Upper lobe of left lung (tissue), 6 donors: Measurements from ENCODE around the gene ATRNL1. TPM values are rescaled to one million over a fixed set of nuclear protein-coding genes. Genes with fewer than 3 reads are reported as not detected.
"Not testable (repeated sequence)": the region's sequence is repeated elsewhere in the genome, so short reads cannot be mapped to it uniquely, and the experiment has no call there.

Experiments
- ATAC-seq, 2 donors: fragments of 200-7000 bp; cut with Tn5 transposase; one replicate each; pipeline ENCODE4 v1.9.1; 2022; ENCODE audit warnings: mild to moderate bottlenecking in 2 of 2, moderate library complexity in 2 of 2; ENCODE audit not compliant: low FRiP score in 2 of 2
- DNase-seq, 2 donors: peaks; one replicate each; pipeline ENCODE4 v3.0.0-alpha.2; 2019 to 2020
- H3K27ac ChIP-seq, 4 donors: fragments of 200-600 bp; sonication (generic); one replicate each; pipeline ENCODE4 v1.5.1; 2016 to 2019
- H3K27me3 ChIP-seq, 4 donors: fragments of 200-600 bp; sonication (generic); one replicate each; pipeline ENCODE4 v1.5.1; 2017 to 2019
- H3K36me3 ChIP-seq, 4 donors: fragments of 200-600 bp; sonication (generic); one replicate each; pipeline ENCODE4 v1.5.1; 2016 to 2019
- H3K4me1 ChIP-seq, 4 donors: fragments of 200-600 bp; sonication (generic); one replicate each; pipeline ENCODE4 v1.5.1; 2018 to 2019
- H3K4me3 ChIP-seq, 4 donors: fragments of 200-600 bp; sonication (generic); one replicate each; pipeline ENCODE4 v1.5.1; 2017 to 2019; ENCODE audit warnings: mild to moderate bottlenecking in 2 of 4, moderate library complexity in 1 of 4
- H3K9me3 ChIP-seq, 4 donors: fragments of 200-600 bp; sonication (generic); one replicate each; pipeline ENCODE4 v1.5.1; 2018 to 2019
- EP300 ChIP-seq, 4 donors: sonication (generic); formaldehyde crosslinking; IDR thresholded peaks; one replicate each; pipeline ENCODE4 v1.5.1; 2017; ENCODE audit warnings: antibody characterized with exemption in 4 of 4, control low read depth in 2 of 4
- POLR2A ChIP-seq, 4 donors: fragments of 450-650 bp; IDR thresholded peaks; one replicate each; pipeline ENCODE4 v1.5.1; 2016 to 2017; ENCODE audit warnings: antibody characterized with exemption in 4 of 4, mild to moderate bottlenecking in 2 of 4
- POLR2AphosphoS5 ChIP-seq, 2 donors: sonication (generic); formaldehyde crosslinking; IDR thresholded peaks; one replicate each; pipeline ENCODE4 v1.5.1; 2017; ENCODE audit warnings: antibody characterized with exemption in 2 of 2
- WGBS, 2 donors: methylation state at CpG; one replicate each; pipeline ENCODE4 v1.1.5; 2017 to 2018; 5-methylcytosine and 5-hydroxymethylcytosine counted together
- total RNA-seq, 6 donors: library from RNA; depleted of rRNA in 4 of 6; stranded (reverse); fragments of >200 nt in 4 of 6; gene quantifications; one replicate each; pipeline versions ENCODE4 v1.1.0 to v1.2.1, GENCODE V29; 2016 to 2021
- TF ChIP-seq, protein P1 (sequence below), 6 experiments: fragments of 450-650 bp in 4 of 6; fragments of 200-600 bp in 2 of 6; sonication (generic) in 2 of 6; IDR thresholded peaks; one replicate each; pipeline ENCODE4 v1.5.1; 2016 to 2019; ENCODE audit warnings: antibody characterized with exemption in 6 of 6
- donor health status: DM: no; HTN: no; CAD: no; lungs with moderate emphysema.
- donor health status: DM: no; HTN: yes; CAD: no; lungs with severe emphysema.

Gene ATRNL1
- total RNA-seq, 6 donors from 2014 or later: 0.11 to 1.0 (median 0.39) TPM

DNA sequence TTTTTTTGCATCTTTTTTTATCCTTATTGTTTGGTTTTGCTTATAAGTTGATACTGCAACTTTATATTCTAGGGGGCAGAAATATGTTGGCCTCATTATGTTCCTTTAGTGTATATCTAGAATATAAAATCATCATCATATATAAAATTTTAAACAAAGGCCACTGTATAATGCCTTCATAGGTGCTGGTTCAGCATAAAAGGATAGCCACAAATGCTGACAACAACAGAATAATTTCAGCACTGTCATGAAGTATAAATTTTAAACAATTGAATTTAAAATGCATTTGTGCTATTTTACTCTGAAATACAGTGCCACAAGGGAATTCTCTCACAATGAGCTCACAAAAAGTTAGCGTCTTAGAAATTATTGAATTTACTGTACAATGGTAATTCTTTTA lies 285.9 kb downstream of the ATRNL1 start:
- ATAC-seq (no peak), DNase-seq (no peak)
- Histone ChIP-seq H3K27ac (no peak overlapping the region), H3K27me3 (no peaks in the 10 kb centered on the region), H3K4me3 (no peak overlapping the region), H3K4me1 (no peaks in the 10 kb centered on the region), H3K9me3 (no peaks in the 10 kb centered on the region), H3K36me3 (no peaks in the 10 kb centered on the region)
- WGBS, 2 donors: 94 to 95% methylated on average over 1 of the region's 1 CpG
- TF ChIP-seq POLR2AphosphoS5 (IDR thresholded peaks at IDR 0.05) (no peak), POLR2A (IDR thresholded peaks at IDR 0.05) (no peak)
- TF ChIP-seq, protein P1, sequence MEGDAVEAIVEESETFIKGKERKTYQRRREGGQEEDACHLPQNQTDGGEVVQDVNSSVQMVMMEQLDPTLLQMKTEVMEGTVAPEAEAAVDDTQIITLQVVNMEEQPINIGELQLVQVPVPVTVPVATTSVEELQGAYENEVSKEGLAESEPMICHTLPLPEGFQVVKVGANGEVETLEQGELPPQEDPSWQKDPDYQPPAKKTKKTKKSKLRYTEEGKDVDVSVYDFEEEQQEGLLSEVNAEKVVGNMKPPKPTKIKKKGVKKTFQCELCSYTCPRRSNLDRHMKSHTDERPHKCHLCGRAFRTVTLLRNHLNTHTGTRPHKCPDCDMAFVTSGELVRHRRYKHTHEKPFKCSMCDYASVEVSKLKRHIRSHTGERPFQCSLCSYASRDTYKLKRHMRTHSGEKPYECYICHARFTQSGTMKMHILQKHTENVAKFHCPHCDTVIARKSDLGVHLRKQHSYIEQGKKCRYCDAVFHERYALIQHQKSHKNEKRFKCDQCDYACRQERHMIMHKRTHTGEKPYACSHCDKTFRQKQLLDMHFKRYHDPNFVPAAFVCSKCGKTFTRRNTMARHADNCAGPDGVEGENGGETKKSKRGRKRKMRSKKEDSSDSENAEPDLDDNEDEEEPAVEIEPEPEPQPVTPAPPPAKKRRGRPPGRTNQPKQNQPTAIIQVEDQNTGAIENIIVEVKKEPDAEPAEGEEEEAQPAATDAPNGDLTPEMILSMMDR (IDR thresholded peaks at IDR 0.05): no peak

DNA sequence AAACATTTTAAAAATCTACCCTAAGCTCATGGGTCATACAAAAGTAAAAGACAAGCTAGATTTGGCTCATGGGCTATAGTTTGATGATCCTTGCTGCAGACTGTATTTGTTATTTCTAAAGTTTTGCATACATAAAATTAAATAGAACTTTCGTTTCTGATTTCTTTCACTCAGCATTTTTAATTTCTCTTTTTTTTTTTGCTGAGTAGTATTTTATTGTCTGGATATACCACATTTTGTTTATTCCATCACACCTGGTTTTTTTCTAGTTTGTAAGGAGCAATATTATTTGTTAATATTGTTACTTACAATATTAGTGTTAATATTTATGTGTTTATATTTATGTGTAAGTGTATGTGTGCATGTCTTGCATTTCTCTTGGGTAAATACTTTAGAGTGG lies 291.5 kb downstream of the ATRNL1 start:
- H3K27ac ChIP-seq: no peak overlapping the region

DNA sequence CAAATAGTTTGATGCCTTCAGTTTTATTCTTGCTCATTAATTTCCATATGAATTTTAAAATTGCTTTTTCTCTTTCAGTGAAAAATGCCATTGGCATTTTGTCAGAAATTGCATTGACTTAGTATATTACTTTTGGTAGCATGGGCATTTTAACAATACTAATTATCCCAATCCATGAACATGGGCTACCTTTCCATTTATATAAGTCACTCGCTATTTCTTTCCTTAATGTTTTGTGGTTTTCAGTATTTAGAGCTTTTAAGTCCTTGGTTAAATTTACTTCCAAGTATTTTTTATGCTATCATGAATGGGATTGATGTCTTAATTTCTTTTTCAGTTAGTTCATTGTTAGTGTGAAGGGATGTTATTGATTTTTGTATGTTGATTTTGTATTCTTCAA lies 297.4 kb downstream of the ATRNL1 start:
- WGBS, 2 donors: 77 to 88% methylated on average over 1 of the region's 1 CpG
- ATAC-seq (no peak), DNase-seq (no peak)
- Histone ChIP-seq H3K36me3 (no peaks in the 10 kb centered on the region), H3K4me1 (no peaks in the 10 kb centered on the region), H3K27ac (no peak overlapping the region), H3K27me3 (no peaks in the 10 kb centered on the region), H3K9me3 (no peaks in the 10 kb centered on the region), H3K4me3 (no peak overlapping the region)
- TF ChIP-seq, protein P1 (IDR thresholded peaks at IDR 0.05): no peak
- TF ChIP-seq POLR2A (IDR thresholded peaks at IDR 0.05) (no peak), POLR2AphosphoS5 (IDR thresholded peaks at IDR 0.05) (no peak), EP300 (IDR thresholded peaks at IDR 0.05) (no peak)

More for the DNA sequence above, 291.5 kb downstream of the ATRNL1 start:
- H3K4me1 ChIP-seq: no peaks in the 10 kb centered on the region
- 78 to 80% methylated on average over 1 of the region's 1 CpG for WGBS, 2 donors
- H3K9me3 ChIP-seq: no peaks in the 10 kb centered on the region
- H3K27me3 ChIP-seq: no peaks in the 10 kb centered on the region
- TF ChIP-seq POLR2AphosphoS5 (IDR thresholded peaks at IDR 0.05) (no peak), POLR2A (IDR thresholded peaks at IDR 0.05) (no peak)
- DNase-seq: no peak
- H3K36me3 ChIP-seq: no peaks in the 10 kb centered on the region
- H3K4me3 ChIP-seq: no peak overlapping the region
- no peak for ATAC-seq

DNA sequence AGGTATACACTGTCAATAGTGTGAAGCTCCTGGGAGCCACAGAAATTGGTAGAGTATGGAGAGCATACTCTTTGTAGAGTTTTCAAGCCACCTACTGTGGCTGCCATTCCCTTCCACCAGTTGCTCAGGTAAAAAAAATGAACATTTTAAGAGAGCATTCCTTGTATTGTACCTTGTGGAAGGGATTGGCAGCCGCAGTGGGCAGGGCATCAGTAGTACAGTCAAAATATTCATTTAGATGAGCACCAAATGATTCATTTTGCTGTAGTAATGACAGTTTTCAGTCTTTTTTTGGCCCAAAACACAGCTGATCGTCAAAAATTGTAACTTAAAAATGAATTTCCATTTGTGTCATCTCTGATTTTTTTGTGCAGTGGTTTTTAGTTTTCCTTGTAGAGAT lies 304.9 kb downstream of the ATRNL1 start:
- ATAC-seq (no peak), DNase-seq (no peak)
- H3K4me3 ChIP-seq: no peak overlapping the region
- TF ChIP-seq POLR2AphosphoS5 (IDR thresholded peaks at IDR 0.05) (no peak), POLR2A (IDR thresholded peaks at IDR 0.05) (no peak), EP300 (IDR thresholded peaks at IDR 0.05) (no peak)
- TF ChIP-seq, protein P1 (IDR thresholded peaks at IDR 0.05): no peak
- H3K27ac ChIP-seq: no peak overlapping the region
- no peaks in the 10 kb centered on the region for H3K4me1 ChIP-seq
- H3K36me3 ChIP-seq: no peaks in the 10 kb centered on the region
- WGBS, 2 donors: 82 to 84% methylated on average over 2 of the region's 2 CpGs
- no peaks in the 10 kb centered on the region for H3K27me3 ChIP-seq
- no peaks in the 10 kb centered on the region for H3K9me3 ChIP-seq

DNA sequence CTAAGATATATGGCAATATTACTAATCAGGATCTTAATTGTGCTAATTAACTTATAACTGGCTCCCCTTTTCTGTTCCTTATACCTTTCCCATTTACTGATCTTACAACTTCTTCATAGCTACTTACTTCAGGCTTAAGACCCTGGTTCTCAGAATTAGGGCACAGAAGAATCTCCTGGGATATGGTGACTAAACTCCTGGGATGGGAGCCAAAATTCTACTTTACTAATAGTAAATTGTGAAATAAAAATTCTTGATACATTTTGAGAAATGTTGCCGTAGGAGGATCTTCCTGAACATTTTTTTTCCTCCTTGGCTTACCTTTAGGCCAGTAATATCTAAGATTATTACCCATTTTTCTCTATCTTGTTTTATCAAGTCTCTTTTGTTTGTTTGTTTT lies 309.5 kb downstream of the ATRNL1 start:
- 26 to 50% methylated on average over 1 of the region's 1 CpG for WGBS, 2 donors
- H3K27ac ChIP-seq: no peak overlapping the region
- TF ChIP-seq POLR2AphosphoS5 (IDR thresholded peaks at IDR 0.05) (no peak), EP300 (IDR thresholded peaks at IDR 0.05) (no peak), POLR2A (IDR thresholded peaks at IDR 0.05) (no peak)
- TF ChIP-seq, protein P1 (IDR thresholded peaks at IDR 0.05): no peak
- no peak for DNase-seq
- H3K27me3 ChIP-seq: no peaks in the 10 kb centered on the region
- no peak for ATAC-seq
- no peak overlapping the region for H3K4me3 ChIP-seq
- H3K36me3 ChIP-seq: no peaks in the 10 kb centered on the region
- no peaks in the 10 kb centered on the region for H3K4me1 ChIP-seq
- H3K9me3 ChIP-seq: no peaks in the 10 kb centered on the region

DNA sequence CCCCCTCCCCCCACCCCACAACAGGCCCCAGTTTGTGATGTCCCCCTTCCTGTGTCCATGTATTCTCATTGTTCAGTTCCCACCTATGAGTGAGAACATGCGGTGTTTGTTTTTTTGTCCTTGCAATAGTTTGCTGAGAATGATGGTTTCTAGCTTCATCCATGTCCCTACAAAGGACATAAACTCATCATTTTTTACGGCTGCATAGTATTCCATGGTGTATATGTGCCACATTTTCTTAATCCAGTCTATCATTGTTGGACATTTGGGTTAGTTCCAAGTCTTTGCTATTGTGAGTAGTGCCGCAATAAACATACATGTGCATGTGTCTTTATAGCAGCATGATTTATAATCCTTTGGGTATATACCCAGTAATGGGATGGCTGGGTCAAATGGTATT lies 312.7 kb downstream of the ATRNL1 start:
- not testable (repeated sequence) for H3K4me1 ChIP-seq, DNase-seq, H3K27ac ChIP-seq, H3K27me3 ChIP-seq, H3K9me3 ChIP-seq, H3K4me3 ChIP-seq, ATAC-seq, H3K36me3 ChIP-seq
- 80 to 88% methylated on average over 2 of the region's 3 CpGs for WGBS, 2 donors
